Mucosa of gallbladder (tissue), 1 donor: ENCODE results near the gene SLC7A6. TPM values are rescaled to one million over a fixed set of nuclear protein-coding genes. Genes with fewer than 3 reads are reported as not detected.

Experiments
- DNase-seq: peaks from one replicate; pipeline ENCODE4 v3.0.0-alpha.2; 2020; ENCODE audit warnings: low spot score
- total RNA-seq: library from RNA; stranded (reverse); gene quantifications from one replicate; pipeline ENCODE4 v1.2.1, GENCODE V29; 2021
- donor health status: DM: no; HTN: no; CAD: no.

Gene SLC7A6
- total RNA-seq, 1 donor from 2014 or later: 13.6 TPM

DNA sequence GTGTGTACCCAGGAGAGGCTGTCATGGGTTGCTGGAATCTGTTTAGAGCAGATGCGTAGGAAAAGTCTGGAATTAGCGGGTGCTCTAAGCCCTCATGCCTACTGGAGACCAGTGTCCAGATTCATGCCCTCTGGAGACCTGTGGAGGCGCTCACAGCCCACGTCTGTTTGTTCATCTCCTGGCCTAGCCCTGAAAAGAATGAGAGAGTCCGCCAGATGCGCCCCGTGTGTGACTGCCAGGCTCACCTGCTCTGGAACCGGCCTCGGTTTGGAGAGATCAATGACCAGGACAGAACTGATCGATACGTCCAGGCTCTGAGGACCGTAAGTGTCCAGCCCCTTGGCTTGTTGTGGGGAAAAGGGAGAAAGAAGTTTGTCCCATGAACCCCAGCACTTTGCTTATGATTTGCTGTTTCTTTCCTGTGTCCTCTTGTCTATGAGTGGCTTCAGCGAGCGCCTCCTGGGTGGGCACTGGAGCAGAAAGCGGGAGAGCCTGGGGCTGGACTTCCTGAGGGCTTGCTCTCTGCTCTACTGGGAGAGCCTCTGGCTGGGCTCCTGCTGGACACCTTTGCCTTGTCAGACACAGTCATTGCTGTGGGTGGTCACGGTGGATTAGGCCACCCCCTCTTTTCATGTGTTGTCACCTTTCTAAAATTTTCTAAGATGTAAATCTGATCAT, 81.8 kb downstream of the SLC7A6 start:
- DNase-seq: no peak

DNA sequence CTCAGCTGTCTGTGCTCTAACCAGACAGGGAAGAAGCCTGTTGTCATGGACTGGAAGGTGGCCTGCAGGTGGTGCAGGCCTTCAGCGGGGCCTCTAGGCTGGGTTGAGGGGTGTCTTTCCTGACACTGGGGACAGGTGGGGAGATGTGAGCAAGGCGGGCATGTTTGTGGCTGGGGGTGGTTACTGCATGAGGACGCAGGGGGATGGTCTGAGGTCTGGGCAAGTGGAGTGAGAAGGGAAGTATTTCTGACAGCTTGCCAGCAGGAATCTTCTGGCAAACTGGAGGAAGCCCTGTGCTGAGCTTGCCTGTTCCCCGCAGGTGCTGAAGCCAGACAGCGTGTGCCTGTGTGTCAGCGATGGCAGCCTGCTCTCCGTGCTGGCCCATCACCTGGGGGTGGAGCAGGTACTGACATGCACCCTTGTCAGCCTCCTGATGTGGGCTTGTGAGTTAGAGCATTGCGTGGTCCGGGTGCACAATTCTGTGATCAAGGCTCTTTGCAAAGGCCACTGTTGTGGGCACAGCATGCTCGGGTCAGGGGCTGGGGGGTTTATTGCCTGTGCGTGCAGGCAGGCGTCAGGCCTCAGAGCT, 82.7 kb downstream of the SLC7A6 start:
- no peak for DNase-seq

DNA sequence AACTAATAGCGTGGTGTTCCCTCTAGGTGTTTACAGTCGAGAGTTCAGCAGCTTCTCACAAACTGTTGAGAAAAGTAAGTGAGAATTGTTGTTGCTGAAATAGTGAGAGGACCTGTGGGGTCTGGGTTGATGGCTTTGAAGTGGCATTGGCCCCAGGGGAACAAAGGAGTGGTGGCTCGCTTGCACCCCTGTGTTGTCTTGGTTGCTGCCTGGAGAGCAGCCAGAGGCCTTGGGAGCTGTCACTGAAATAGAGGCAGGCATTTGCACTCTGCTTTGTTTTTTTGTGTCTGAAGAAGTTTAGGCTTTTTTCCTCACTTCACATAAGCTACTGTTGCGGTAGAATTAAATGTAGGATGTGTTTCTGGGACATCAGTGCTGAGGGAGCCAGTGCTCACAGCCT, 83.3 kb downstream of the SLC7A6 start:
- DNase-seq: no peak

DNA sequence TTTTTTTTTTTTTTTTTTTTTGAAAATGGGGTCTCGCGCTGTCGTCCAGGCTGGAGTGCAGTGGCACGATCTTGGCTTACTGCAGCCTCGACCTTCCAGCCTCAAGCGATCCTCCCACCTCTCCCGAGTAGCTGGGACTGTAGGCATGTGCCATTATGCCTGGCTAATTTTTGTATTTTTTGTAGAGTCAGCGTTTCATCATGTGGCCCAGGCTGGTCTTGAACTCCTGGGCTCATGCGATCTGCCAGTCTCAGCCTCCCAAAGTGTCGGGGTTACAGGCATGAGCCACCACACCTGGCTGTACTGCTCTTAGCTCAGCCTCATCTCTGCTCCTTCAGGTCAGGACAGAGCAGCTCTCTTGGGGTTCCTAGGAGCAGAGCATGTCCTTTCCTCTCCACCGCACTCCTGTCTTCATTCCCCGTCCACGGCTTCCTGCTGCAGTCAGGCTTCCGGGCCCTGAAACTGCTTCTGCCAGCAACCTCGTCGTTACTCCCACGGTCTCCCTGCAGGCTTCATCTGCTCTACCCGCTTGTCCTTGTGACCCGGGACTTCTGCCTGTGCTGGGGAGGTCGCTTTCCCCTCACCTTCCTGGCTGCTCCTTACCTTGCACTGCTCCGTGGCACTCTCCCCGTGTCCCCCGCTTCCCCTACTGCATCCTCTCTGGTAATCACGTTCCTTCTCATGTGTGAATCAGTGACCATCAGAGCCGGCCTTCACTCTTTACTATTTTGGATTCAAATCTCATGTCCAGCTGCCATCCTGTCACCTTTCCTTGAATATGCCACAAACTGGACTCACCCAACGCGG, 84.5 kb downstream of the SLC7A6 start:
- no peak for DNase-seq

DNA sequence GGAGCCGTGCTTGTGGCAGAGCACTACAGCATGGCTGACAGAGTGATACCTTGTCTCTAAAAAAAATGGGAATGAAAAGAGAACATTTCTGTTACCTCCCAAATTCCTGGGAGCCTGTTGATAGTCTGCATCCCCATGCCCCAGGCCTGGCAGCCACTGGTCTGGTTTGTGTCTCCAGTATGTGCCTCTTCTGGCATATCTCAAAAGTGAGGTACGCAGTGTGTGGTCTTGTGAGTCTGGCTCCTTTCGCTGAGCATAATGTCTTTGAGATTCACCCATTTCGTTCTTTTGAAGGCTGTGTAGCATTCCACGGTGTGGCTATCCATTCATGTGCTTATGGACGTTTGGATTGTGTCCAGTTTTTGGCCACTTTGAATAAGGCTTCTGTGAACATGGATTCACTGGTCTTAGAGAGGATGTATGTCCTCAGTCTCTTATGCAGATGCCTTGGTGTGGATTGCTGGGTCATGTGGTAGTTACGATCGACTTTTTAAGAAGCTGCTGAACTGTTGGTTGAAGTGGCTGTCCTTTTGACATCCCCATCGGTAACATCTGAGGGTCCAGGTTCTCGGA, 85.6 kb downstream of the SLC7A6 start:
- DNase-seq: no peak

DNA sequence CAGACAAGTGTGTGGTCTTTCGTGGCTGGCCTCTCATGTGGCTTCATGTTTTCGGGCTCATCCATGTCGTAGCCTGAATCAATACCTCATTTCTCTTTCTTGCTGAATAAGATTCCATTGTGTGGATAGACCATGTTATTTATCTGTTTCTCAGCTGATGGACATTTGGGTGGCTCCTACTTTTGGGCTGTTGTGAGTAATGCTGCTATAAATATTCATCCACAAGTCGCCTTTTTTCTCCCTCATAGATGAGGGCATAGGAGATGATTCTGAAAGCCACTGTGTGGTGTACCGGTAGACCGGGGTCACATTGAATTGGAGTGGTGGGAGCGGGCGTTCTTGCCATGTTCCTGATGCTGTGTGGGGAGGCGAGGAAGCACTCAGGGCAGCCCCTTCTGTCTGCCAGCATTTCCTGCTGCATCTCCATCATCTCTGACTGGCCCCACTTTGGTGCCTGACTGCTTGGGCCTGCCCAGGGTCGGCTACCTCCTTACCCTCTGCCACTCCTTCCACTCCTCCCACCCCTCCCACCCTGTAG, 86.6 kb downstream of the SLC7A6 start:
- DNase-seq: no peak

Other genes starting within 250 kb of the SLC7A6 start
- gene DPEP2NB, start 248.6 kb upstream of the SLC7A6 start, total RNA-seq: not detected
- gene DDX28, start 241.3 kb upstream of the SLC7A6 start, total RNA-seq: 6.6 TPM
- 9.4 TPM for gene DUS2, start 241.2 kb upstream of the SLC7A6 start, total RNA-seq
- gene NFATC3, start 179.2 kb upstream of the SLC7A6 start, total RNA-seq: 46.5 TPM
- gene ESRP2, start 28.4 kb upstream of the SLC7A6 start, total RNA-seq: 67.0 TPM
- 19.1 TPM for gene PLA2G15, start 19.2 kb upstream of the SLC7A6 start, total RNA-seq
- 15.6 TPM for gene SLC7A6OS, start 46.4 kb downstream of the SLC7A6 start, total RNA-seq
- 34.3 TPM for gene PRMT7, start 46.5 kb downstream of the SLC7A6 start, total RNA-seq
- gene SMPD3, start 184.0 kb downstream of the SLC7A6 start, total RNA-seq: 225 TPM